HPDE6-E6E7 (cell line): ENCODE results near the gene KASH5.

Experiments used
- DNase-seq: peaks from one replicate; pipeline ENCODE4 v3.0.0; 2011; ENCODE audit warnings: missing footprints; ENCODE audit errors: extremely low spot score

The KASH5 gene

GRCh38 chr19:49395581-49396407 lies 7.7 kb downstream of the KASH5 start:
- DNase-seq: no peak

GRCh38 chr19:49396738-49397505 lies 8.9 kb downstream of the KASH5 start:
- no peak for DNase-seq

DNA sequence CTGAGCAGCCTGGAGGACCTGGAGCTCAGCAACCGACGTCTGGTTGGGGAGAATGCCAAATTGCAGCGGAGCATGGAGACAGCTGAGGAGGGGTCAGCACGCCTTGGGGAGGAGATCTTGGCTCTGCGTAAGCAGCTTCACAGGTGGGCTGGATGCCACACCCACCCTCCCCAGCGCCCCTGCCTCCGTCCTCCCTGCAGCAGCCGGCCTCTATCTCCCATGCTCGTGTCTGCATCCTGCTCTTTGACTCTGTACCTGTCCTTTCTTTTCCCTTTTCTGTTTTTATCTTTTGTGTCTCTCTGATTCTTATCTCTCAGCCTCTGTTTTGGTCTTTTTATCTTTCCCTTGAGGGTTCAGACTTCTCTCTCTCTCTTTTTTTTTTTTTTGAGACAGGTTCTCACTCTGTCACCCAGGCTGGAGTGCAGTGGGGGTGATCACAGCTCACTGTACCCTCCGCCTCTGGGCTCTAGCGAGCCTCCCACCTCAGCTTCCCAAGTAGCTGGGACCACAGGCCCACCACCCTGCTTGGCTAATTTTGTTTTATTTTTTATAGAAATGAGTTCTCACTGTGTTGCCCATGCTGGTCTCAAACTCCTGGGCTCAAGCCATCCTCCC lies 10.1 kb downstream of the KASH5 start:
- DNase-seq: no peak

DNA sequence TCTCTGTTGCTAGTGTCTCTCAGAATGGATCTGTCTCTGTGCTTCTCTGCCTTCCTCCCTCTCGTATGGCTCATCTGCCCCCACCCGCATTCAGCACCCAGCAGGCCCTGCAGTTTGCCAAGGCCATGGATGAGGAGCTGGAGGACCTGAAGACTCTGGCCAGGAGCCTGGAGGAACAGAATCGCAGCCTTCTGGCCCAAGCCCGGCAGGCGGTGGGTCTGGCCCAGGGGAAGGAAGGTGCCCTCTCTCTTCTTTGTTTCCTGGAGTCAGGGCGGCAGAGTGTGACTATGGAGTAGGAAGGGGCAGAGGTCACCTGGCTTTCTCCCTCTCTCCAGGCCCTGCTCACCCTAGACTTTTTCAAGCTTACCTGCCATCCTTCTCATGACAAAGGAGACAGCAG lies 10.9 kb downstream of the KASH5 start:
- no peak for DNase-seq

GRCh38 chr19:49400029-49400428 lies 12.0 kb downstream of the KASH5 start:
- DNase-seq: no peak

- no peak for DNase-seq
Measured at GRCh38 chr19:49403404-49404187, 15.5 kb downstream of the KASH5 start.

- no peak for DNase-seq
Measured at GRCh38 chr19:49407079-49407478, 19.0 kb downstream of the KASH5 start.

GRCh38 chr19:49407482-49408015 lies 19.5 kb downstream of the KASH5 start:
- no peak for DNase-seq

DNA sequence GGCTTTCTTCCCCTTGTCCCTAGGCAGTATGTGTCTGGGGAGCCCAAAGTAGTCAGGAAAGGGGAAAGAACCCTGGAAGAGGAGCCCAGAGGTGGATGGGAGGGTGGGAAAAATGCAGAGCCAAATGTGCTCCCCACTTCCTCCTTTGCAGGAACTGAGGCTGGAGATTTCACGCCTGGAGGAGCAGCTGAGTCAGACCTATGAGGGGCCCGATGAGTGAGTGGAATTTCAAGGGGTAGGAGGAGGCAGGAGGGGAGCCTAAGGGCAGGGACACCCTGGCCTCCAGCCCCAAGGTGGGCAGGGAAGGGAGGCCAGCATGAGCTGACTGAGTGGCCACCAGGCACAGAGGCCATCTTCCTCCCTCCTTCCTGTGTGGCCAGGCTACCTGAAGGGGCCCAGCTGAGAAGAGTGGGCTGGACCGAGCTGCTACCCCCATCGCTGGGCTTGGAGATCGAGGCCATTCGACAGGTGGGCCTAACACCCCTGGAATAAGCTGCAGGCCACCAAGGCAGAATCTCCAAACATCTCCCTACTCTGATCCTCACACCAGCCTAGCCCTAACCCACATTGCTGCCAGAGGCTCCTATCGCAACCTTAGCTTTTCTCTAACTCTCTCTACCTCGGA lies 20.9 kb downstream of the KASH5 start:
- no peak for DNase-seq

GRCh38 chr19:49409441-49410029 lies 21.5 kb downstream of the KASH5 start:
- no peak for DNase-seq

- DNase-seq: no peak
Measured at GRCh38 chr19:49411681-49412326, 23.8 kb downstream of the KASH5 start.

- no peak for DNase-seq
Measured at GRCh38 chr19:49413348-49413747, 25.3 kb downstream of the KASH5 start.

DNA sequence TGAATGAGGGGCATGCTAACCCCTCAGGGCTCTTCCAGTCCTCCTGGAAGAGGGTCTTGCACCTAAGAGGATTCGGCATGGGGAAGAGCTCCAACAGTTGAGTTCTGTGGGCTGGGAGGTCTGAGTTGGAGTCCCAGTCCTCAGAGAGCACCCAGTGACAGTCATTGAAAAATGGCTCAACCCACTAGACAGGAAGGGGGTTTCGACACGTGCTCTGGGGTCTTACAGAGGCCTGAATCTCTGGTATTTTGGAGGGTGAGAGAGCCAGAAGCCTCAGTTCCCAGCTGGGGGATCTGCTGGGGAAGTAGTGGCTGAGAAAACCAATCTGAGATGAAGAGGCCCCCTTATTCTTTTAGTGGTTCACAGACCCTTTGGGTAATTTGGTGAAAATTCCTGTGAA lies 26.2 kb downstream of the KASH5 start:
- no peak for DNase-seq

DNA sequence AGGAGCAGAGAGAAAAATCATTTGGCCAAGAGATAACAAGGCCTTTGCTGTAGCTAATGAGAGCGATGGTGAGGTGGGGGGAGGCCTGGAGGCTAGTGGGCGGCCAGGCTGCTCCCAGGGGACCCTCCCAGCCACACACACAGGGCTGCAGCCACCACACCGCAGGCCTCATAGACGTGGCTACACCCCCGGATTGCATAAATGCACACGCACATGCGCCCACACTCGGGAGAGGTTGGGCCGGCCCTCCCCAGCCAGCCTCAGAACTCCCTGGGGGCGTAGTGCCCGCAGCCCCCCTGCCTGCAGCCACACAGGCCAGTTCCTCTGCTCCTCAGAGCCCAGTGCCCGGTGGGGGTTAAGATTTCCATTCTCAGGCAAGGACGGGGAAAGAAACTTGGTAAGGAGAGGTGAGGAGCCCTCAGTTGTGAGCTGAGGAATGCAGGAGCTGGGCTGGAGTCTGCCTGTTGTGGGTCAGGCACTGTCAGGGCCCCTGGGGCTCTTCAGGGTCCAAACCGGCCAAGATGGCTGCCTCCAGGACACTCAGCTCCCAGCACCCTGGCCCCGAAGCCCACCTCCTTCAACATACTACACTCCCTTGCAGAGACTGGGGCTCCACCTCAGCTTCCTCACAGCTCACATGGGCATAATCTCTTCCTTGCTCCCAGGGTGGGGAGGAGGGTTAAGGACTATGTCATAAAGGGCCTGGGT lies 27.2 kb downstream of the KASH5 start:
- DNase-seq: no peak

DNA sequence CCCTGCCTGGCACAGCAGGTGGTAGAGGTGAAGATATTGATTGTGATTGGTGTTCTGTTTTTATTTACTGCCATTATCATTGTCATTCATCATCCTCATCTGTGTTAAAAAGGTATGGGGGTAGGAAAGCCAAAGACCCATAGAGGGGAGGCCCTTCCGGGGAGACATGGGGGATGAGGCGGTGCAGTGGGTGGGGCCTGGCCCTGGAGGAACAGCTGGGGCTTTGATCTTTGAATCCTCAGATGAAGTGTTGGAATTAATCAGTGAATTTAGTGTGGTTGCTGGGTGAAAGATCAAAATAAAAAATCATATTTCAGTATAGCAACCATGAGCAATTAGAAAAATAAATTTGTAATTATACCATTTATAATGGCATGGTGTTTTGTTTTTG lies 27.8 kb downstream of the KASH5 start:
- DNase-seq: no peak

DNA sequence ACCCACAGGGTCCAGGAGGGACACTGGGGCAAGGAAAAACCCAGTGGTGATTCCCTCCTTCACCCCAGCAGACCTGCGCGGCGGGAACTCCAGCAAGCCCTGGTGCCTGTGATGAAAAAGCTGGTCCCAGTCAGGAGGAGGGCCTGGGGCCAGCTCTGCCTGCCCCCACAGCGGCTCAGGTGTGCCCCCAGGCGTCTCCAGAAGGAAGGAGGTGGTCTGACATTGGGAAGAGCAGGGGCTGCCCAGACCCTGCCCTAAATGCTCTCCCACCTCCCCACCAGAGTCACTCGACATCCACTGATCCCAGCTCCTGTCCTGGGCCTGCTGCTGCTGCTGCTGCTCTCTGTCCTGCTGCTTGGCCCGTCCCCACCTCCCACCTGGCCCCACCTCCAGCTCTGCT lies 29.0 kb downstream of the KASH5 start:
- no peak for DNase-seq

DNA sequence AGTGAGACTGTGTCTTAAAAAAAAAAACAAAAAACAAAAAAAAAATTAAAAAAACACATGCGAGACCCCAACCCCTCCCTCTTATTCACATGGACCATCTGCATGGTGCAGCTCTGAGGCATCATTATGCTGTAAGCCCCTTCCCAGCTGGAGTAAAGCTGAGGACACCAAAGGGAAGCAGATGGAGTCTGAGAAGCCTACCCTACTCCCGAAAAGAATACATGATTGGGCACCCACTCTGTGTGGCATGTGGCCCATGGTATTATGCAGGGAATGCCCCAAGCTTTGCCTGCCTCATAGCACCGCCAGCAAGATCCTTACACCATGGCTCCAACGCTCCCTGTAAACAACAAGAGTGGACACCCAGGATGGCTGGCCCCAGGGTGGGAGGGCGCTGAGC lies 30.5 kb downstream of the KASH5 start:
- DNase-seq: no peak

- no peak for DNase-seq
Measured at GRCh38 chr19:49419173-49419572, 31.1 kb downstream of the KASH5 start.

DNA sequence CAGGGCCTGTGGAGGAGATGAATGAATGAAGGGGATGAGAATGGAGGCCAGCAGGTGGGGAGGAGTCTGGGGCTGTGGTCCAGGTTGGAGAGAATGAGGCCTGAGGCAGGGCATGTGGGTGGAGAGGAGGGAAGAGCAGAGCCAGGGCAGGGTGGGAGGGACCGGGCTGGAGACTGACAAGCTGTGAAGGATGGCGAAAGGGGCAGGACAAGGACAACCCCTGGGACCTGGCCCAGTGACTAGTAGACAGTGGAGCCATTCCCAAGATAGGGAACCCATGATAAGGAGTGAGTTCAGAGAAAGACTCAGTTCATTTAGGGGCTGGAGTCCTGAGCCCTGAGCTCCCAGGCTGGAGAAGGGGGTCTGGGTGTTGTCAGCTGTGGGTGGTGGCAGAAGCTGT lies 32.2 kb downstream of the KASH5 start:
- no peak for DNase-seq
